HK-2 (cell line): ENCODE data around the gene RASSF4.

Experiments
- DNase-seq: peaks from one replicate; pipeline ENCODE4 v3.0.0-alpha.2; 2018; ENCODE audit not compliant: unreplicated experiment

RASSF4 gene

GRCh38 chr10:44962870-44963738 lies 3.5 kb downstream of the RASSF4 start:
- DNase-seq, result no peak

GRCh38 chr10:44963772-44964633 lies 4.4 kb downstream of the RASSF4 start:
- peak; percentile 77 for DNase-seq

- DNase-seq, result no peak
Observed at GRCh38 chr10:44965104-44965503, 5.5 kb downstream of the RASSF4 start.

- no peak for DNase-seq
Observed at GRCh38 chr10:44965651-44966097, 6.1 kb downstream of the RASSF4 start.

GRCh38 chr10:44966129-44966815 lies 6.7 kb downstream of the RASSF4 start:
- DNase-seq, result no peak

GRCh38 chr10:44966816-44967509 lies 7.4 kb downstream of the RASSF4 start:
- DNase-seq, result no peak

GRCh38 chr10:44967616-44968015 lies 8.0 kb downstream of the RASSF4 start:
- no peak for DNase-seq

GRCh38 chr10:44968091-44968490 lies 8.5 kb downstream of the RASSF4 start:
- DNase-seq, result no peak

GRCh38 chr10:44968500-44969400 lies 9.1 kb downstream of the RASSF4 start:
- DNase-seq, result no peak

GRCh38 chr10:44969854-44970253 lies 10.3 kb downstream of the RASSF4 start:
- DNase-seq, result no peak

GRCh38 chr10:44970812-44971395 lies 11.3 kb downstream of the RASSF4 start:
- no peak for DNase-seq

GRCh38 chr10:44971434-44971833 lies 11.8 kb downstream of the RASSF4 start:
- DNase-seq, result no peak

- DNase-seq, result no peak
Observed at GRCh38 chr10:44971935-44972757, 12.5 kb downstream of the RASSF4 start.

- no peak for DNase-seq
Observed at GRCh38 chr10:44972874-44973306, 13.3 kb downstream of the RASSF4 start.

GRCh38 chr10:44973323-44974081 lies 13.9 kb downstream of the RASSF4 start:
- DNase-seq, result no peak

GRCh38 chr10:44974082-44974627 lies 14.6 kb downstream of the RASSF4 start:
- no peak for DNase-seq

- peak; percentile 83 for DNase-seq
Observed at GRCh38 chr10:44974628-44975430, 15.2 kb downstream of the RASSF4 start.
